ENCODE results near the gene POTEJ. TPM values are rescaled to one million over a fixed set of nuclear protein-coding genes. Genes with fewer than 3 reads are reported as not detected.
"Not testable (repeated sequence)": the region's sequence is repeated elsewhere in the genome, so short reads cannot be mapped to it uniquely, and the experiment has no call there.

The POTEJ gene
- total and polyA plus RNA-seq, 2 experiments from 2014 or later, result 0.59 to 4.1 TPM

DNA sequence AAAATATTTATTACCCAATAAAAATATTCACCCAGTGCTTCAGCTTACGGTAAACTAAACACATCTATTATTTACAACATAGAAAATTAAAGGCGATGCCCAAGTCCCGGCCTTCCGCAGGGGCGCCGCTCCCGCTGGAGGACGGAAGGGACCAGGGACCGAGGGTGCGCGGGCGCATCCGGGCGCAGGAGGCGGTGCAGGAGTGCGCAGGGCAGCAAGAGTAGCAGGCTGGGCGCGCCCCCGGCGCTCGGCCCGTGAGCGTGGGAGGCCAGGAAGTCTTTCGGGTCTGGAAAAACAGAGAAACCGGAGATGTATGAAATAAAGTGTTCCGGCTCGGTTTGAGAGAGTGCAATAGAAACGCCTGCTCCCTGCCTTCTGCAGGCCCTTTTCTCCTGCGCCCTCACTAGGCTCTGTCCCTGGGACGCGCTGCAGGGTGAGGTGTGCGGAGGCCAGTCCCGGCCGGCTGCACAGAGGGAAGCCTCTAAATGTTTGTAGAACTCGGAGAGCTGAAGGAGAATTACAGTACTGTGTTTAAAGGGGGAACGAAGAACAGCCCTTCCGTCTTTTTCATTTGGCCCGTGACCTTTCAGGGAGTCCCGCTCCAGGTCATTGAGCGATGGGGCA, 18.3 kb upstream of the POTEJ start:
- H3K36me3 ChIP-seq; H3K27ac ChIP-seq; H3K9me3 ChIP-seq (ENCODE audit: low read depth); H3K27me3 ChIP-seq; DNase-seq (ENCODE audit: low read depth in 1 of 2, low spot score in 1 of 2); H3K4me1 ChIP-seq (ENCODE audit: low read depth); H3K4me3 ChIP-seq: not testable (repeated sequence)

DNA sequence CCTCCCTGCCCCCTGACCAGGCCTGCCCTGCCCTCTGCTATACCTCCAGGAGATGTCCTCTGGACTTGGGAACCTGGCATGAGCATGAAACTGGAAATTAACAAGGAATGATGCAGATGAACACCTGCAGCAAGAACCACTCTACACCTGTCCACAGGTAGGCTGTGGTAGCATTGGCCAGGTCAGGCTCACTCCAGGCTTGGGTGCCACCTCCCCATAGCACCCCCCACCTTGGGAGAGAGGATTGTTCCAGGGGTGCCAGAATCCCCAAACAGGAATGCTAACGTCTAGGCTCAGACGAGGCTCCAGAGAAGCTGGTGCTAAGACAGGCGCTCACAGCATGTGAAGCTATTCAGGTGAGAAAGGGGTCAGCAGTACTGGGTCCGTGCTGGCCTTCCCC, 17.2 kb upstream of the POTEJ start:
- H3K36me3 ChIP-seq; H3K4me3 ChIP-seq; H3K4me1 ChIP-seq (ENCODE audit: low read depth); H3K27ac ChIP-seq; H3K9me3 ChIP-seq (ENCODE audit: low read depth); H3K27me3 ChIP-seq; DNase-seq (ENCODE audit: low read depth in 1 of 2, low spot score in 1 of 2): not testable (repeated sequence)

DNA sequence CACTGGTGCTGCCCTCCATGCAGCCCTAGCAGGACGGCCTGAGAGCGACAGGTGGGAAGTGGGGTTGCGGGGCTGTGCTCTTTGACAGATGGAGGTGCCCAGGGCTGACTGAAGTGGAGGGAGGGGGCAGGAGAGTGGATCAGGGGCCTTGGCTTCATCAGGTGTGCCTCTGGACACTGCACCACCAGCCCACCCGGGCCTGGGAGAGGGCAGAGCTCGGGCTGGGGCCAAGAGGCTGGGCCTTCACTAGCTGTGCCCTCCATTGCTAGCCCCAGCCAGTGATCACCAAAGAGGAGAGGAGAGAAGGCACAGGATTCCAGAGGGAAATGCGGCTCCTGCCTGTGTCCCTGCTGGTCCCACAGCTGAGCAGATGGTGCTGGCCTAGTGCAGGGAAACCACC, 14.5 kb upstream of the POTEJ start:
- H3K4me1 ChIP-seq (ENCODE audit: low read depth); H3K36me3 ChIP-seq; H3K27ac ChIP-seq; DNase-seq (ENCODE audit: low read depth in 1 of 2, low spot score in 1 of 2); H3K4me3 ChIP-seq; H3K9me3 ChIP-seq (ENCODE audit: low read depth); H3K27me3 ChIP-seq: not testable (repeated sequence)

DNA sequence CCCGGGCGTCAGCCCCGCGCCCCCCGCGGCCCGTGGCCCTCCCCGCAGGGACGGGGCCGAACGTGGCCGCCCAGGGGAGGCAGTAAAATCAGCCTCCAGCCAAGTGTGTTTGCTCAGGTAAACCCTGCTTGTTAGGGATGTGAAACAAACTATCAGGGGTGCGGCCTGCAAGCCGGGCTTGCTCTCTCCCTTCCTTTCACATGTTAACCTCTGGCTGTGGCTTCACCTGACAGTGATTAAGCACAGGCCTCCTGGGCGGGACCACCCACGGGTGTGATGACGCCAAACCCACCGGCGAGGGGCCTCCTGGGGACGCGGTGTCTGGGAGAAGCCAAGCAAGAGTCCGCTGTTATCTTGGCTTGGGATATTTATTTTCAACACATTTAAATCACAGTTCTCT, 13.2 kb upstream of the POTEJ start:
- not testable (repeated sequence) for H3K4me1 ChIP-seq (ENCODE audit: low read depth); H3K9me3 ChIP-seq (ENCODE audit: low read depth); DNase-seq (ENCODE audit: low read depth in 1 of 2, low spot score in 1 of 2); H3K36me3 ChIP-seq; H3K27ac ChIP-seq; H3K27me3 ChIP-seq; H3K4me3 ChIP-seq

DNA sequence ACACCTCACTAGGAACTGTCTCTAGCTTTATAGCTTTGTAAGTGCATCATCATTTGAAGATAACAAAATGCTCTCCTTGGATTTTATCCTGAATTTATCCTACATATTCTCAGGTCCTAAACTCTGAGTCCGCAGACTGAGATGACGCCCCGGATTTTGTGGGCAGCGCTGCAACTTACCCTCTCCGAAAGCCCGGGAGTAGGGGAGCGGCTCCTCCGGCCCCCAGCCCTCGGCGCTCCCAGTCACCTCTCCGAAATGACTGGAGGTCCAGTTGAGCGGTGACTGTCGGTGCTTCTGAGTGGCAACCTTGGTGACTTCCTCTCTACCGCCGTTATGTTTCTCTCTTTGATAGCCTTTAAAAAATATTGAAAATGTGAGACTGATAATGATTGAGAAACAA, 12.8 kb upstream of the POTEJ start:
- not testable (repeated sequence) for H3K9me3 ChIP-seq (ENCODE audit: low read depth); H3K27ac ChIP-seq; DNase-seq (ENCODE audit: low read depth in 1 of 2, low spot score in 1 of 2); H3K27me3 ChIP-seq; H3K36me3 ChIP-seq; H3K4me3 ChIP-seq; H3K4me1 ChIP-seq (ENCODE audit: low read depth)

DNA sequence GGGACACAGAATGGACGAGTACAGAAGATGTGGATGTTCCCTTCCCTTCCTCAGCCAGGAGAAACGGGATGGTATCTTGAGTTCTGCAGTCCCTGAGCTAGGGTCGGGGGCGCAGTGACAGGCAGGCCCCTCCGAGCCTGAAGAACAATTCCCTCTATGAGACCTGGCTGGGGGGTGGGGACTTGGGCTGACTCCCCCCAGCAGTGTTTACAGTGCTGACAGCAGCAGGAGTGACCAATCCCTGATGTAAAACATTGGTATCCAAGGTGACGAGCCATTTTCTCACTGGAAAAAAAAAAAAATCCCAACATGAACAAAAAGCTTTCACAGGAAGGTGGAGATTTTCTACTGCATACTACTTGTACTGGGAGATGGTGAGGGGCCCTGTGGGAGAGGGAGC, 11.8 kb upstream of the POTEJ start, which contains the start of gene CFC1:
TSS of gene CFC1 (minus strand) at position 183 of the 400 bp plus-strand sequence. CDS start 288 bp downstream, outside the sequence.
- not testable (repeated sequence) for H3K4me3 ChIP-seq; DNase-seq (ENCODE audit: low read depth in 1 of 2, low spot score in 1 of 2); H3K9me3 ChIP-seq (ENCODE audit: low read depth); H3K27me3 ChIP-seq; H3K27ac ChIP-seq; H3K36me3 ChIP-seq; H3K4me1 ChIP-seq (ENCODE audit: low read depth)

DNA sequence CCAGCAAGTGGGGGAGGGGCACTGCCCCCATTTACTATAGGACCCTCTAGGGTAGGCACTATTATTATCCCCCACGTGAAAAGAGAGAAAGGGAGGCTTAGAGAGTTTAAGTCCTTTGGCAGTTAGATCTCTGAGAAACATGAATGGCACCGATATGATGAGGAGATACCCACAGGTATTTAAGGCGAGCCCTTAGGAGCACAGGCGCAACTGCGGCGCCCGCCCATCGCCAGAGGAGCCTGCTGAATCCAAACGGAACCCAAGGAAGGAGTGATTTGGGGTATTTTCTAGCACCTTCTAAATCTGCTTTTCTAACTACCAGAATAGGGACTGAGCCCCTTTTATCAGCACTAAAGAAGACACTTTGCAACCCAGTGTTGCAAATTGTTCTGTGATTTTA, 11.3 kb upstream of the POTEJ start:
- H3K4me1 ChIP-seq (ENCODE audit: low read depth); DNase-seq (ENCODE audit: low read depth in 1 of 2, low spot score in 1 of 2); H3K4me3 ChIP-seq; H3K9me3 ChIP-seq (ENCODE audit: low read depth); H3K36me3 ChIP-seq; H3K27me3 ChIP-seq; H3K27ac ChIP-seq: not testable (repeated sequence)

DNA sequence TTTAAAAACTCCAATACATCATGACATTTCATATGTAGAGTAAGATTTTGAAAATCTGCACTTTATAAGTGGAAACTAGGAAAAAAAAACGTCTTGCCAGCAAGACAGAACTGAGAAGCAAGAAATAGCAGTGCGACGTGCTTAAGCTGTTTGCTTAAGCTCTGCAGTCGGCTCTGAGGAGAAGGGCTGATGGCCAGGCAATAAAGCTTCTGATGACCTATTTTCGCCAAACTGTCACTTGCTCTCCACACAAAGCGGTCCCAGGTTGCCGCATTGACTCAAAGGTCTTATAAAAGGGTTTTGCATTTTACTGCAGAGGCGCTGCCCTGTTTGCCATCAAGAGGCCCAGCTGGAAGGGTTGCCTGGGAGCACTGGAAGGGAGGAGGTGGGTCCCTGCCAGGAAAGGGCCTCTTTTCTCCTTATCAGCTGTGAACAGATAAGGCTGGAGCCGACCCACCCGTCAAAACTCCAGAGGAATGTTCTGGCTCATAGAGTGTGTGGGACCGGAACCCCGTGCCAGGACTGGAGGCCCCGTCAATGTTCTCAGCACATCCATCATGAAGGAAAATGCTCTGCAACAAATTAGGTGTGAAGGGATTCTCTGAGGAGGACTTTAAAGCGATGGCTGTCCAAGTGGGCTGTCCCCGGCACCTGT, 9.5 kb upstream of the POTEJ start:
- H3K4me3 ChIP-seq; DNase-seq (ENCODE audit: low read depth in 1 of 2, low spot score in 1 of 2); H3K36me3 ChIP-seq: not testable (repeated sequence)

DNA sequence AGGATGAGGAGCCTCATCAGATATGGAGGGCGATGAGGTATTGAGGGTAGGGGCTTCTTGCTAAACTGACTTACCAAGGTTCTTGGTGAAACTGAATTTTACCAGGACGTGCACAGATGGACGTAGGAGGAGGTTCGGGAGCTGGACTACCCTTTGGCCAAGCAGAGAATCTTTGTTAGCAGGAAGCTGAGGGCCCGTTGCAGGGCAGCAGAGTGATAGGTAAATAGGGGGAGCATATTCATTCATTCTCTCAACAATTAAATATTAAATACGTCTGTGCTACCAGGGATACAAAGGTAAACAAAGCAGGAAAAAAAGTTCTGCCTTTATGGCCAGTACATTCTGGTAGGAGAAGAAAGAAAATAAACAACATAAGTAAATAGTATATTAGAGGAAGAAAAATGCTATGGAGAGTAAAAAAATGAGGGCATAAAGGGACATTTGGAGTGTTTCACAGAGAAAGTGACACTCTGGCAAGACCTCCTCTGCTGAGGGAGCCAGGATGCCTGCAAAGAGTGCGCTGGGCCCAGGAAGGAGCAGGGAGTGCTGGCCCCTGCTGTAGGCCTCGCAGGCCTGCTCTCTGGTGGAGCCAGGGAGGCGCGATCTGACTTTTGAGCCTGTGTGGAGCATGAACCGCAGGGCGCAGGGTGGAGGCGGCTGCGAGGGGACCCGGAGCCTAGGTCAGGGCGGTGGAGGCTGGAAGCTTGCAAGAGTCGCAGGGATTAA, 2.8 kb upstream of the POTEJ start:
- not testable (repeated sequence) for H3K9me3 ChIP-seq (ENCODE audit: low read depth); H3K4me1 ChIP-seq (ENCODE audit: low read depth); H3K27me3 ChIP-seq; H3K4me3 ChIP-seq; DNase-seq (ENCODE audit: low read depth in 1 of 2, low spot score in 1 of 2); H3K27ac ChIP-seq; H3K36me3 ChIP-seq

More for the DNA sequence above, 9.5 kb upstream of the POTEJ start:
- H3K9me3 ChIP-seq (ENCODE audit: low read depth); H3K27ac ChIP-seq; H3K4me1 ChIP-seq (ENCODE audit: low read depth); H3K27me3 ChIP-seq: not testable (repeated sequence)

DNA sequence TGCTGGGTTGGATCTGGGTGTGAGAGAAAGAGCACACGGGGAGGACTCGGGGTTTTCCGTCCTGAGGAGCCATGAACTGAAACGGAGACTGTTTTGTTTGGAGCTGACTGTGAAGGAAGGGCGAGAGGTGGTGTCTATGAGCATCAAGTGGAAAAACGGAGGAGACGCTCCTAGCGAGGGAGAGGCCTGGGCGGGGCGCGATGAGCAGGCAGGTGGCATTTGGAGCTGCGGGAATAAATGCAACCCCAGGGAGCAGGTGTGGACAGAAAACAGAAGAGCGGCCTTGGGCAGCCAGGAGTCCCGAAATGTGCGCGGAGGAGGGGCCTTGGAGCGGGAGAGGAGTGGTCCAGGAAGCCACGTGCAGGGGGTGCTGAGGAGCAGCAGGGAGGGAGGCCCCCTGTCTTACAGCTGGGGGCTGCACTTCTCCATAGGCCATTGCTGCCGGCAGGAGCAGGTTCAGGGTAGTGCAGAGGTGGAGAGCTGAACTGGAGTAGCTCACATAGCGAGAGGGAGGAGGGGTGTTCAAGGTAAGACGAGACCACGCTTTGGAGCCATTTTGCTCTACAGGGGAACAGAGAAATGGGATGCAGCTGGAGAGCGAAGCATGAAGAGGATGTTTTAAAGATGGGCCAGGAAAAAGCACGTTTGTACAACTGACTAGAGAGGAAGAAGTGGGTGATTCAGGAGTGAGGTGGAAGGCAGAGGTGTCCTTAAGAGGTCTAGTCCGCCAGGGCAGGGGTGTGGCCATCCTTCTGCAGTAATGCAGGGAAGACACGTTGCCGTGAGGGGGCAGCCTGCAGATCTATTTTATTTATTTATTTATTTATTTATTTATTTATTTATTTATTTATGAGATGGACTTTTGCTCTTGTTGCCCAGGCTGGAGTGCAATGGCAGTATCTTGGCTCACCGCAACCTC, 2.0 kb upstream of the POTEJ start:
- not testable (repeated sequence) for H3K27me3 ChIP-seq; H3K9me3 ChIP-seq (ENCODE audit: low read depth); H3K36me3 ChIP-seq; DNase-seq (ENCODE audit: low read depth in 1 of 2, low spot score in 1 of 2); H3K4me1 ChIP-seq (ENCODE audit: low read depth); H3K27ac ChIP-seq; H3K4me3 ChIP-seq

DNA sequence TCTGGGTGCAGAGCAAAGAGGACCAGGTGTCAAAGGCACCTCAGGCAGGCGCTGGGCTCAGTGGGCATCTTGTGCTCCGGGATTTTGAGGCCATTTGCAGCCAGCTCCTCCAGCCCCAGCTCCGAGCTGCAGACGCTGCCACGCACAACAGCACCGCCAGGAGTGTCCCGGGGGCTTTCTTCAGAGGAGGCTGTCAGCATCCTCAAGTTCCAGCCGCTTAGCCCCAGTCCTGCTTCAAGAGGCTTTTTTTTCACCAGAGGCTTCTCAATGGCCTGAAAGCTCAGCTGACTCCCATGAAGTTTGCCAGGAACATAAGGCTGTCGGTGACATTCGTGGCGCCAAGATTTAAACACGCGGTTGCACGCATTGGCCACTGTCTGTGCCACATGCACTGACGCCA, 754 bp upstream of the POTEJ start:
- H3K4me3 ChIP-seq; H3K36me3 ChIP-seq; H3K9me3 ChIP-seq (ENCODE audit: low read depth); H3K27me3 ChIP-seq; H3K27ac ChIP-seq; H3K4me1 ChIP-seq (ENCODE audit: low read depth): not testable (repeated sequence)
- DNase-seq (ENCODE audit: low read depth in 1 of 2, low spot score in 1 of 2), result peak in 1 of 2 donors; percentile 1

DNA sequence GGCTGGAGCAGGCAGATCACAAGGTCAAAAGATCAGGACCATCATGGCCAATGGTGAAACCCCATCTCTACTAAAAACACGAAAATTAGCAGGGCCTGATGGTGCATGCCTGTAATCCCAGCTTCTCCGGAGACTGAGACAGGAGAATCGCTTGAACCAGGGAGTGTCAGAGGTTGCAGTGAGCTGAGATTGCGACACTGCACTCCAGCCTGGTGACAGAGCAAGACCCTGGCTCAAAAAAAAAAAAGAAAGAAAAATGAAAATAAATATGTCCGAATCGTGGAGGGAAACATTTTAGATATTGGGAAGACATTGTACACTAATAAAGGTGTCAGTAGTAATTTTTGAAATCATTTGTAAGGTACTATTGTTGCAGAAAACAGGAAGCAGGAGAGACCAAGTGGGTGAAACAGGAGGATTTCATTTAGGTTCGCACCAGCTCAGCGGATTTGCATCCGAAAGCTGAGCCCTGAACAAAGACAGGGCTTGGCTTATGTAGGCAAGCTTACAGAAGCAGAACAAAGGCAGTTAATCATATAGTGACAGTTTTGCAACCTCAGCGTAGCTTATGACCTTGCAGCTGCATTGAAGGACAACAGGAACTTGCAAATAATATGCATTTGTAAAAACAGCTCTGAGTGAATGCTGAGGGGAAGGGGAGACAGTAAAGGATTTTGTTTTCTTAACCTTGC, 17.7 kb downstream of the POTEJ start:
- H3K9me3 ChIP-seq (ENCODE audit: low read depth); DNase-seq (ENCODE audit: low read depth in 1 of 2, low spot score in 1 of 2); H3K27ac ChIP-seq: not testable (repeated sequence)

DNA sequence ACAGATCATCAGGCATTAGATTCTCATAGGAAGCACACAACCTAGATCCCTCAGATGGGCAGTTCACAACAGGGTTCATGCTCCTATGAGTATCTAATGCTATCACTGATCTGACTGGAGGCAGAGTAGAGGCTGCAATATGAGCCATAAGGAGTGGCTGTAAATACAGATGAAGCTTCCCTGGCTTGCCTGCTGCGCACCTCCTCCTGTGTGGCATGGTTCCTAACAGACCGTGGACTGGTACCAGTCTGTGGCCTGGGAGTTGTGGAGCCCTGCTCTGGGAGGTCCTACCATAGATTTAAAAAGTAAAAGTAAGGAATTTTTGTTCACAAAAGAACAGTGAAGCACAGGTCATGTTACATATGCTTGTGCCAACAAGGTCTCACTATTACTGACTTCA, 27.7 kb downstream of the POTEJ start:
- DNase-seq (ENCODE audit: low read depth in 1 of 2, low spot score in 1 of 2); H3K27me3 ChIP-seq; H3K4me3 ChIP-seq; H3K36me3 ChIP-seq; H3K9me3 ChIP-seq (ENCODE audit: low read depth); H3K27ac ChIP-seq; H3K4me1 ChIP-seq (ENCODE audit: low read depth): not testable (repeated sequence)

More for the DNA sequence above, 17.7 kb downstream of the POTEJ start:
- H3K4me3 ChIP-seq; H3K27me3 ChIP-seq; H3K4me1 ChIP-seq (ENCODE audit: low read depth); H3K36me3 ChIP-seq: not testable (repeated sequence)
